Left forelimb (tissue), 1 donor: ENCODE measurements around the gene FOXF2.

Experiments used
- DNase-seq: peaks from one replicate; pipeline ENCODE4 v3.0.0-alpha.2; 2018; ENCODE audit warnings: low spot score

Gene FOXF2

DNA sequence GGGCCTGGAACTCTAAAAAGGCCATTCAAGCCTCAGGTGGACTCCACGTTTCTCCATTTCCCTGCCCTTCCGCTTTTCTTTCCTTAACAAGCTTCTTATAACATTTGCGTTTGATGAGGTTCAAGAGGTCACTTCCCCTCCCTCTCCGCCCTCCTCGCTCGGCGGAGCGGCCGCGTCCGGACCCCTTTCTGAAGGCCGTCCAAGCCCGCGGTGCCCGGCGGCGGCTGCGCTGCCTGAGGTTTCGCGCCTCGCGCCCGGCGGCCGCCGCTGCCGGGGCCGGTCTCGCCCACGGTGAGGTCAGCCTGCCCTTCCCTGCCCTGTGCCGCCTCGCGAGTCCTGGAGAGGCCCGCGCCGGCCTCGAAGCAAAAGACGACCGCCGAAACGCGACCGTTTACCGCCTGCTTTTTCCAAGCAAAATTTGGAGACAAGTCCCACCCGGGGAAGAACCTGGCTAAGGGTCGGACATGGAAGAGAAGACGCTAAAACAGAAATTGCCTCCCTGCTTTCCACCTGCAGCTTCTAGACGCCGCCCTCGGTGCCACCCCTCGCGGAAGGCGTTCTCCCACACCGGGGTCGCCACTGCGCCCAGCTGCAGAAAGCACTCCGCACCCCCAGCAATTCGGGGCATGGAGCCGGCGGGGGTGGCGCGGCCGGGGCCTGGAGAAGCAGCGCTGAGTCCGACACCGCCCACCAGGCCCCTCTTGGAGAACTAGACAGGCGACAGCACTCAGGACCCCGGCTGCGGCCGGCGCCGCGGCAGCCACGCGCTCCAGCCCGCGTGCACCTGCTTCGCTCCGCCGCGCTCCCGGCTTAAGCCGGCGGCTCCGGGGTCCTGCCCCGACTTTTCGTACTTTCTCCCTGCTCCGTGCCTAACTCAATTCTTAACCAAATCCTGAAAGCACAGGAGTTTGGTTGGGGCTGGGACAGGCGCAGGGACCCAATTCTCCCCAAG is 11.0 kb upstream of the FOXF2 start:
- DNase-seq = no peak

GRCh38 chr6:1379017-1379787 is 10.2 kb upstream of the FOXF2 start:
- DNase-seq = no peak

- no peak for DNase-seq
Measured at GRCh38 chr6:1379788-1380147, 9.6 kb upstream of the FOXF2 start.

- DNase-seq = peak; percentile 57
Measured at GRCh38 chr6:1380625-1381427, 8.6 kb upstream of the FOXF2 start.

DNA sequence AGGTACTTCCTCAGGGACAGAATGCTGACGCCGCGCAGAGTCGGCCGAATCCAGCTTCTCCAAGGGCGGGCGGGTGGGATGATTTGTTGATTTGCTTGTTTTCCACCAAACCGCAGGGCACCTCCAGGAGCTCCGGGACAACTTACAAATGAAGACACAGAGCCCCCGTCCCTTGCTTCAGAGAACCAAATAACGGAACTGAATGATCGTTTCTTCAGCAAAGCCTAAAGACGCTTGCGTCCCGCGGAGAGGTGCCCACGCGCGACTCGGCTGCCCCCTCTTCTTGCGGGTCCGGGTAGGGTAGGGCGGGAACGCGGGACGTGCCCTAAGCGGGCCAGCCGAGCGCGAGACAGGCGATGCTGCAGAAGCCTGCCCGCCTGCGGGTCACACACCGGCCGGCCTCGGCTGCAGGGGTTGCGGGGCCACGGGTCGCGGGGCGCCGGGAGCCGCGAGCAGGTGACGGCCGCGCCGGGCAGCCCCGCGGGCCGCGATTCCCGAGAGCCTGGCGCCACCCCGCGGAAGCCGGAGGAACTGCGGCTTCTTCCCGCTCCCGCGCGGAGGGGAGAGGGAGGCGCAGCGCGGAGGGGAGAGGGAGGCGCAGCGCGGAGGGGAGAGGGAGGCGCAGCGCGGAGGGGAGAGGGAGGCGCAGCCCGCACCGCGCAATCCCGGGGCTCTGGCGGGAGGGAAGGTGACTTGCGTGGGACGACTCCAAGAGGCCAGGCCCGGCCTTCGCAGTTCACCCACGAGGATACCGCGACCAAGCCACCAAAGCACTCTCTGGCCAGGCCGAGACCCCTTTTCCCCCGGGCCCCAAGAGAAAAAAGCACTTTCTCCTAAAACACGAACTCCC is 7.7 kb upstream of the FOXF2 start:
- peak; percentile 79 for DNase-seq

DNA sequence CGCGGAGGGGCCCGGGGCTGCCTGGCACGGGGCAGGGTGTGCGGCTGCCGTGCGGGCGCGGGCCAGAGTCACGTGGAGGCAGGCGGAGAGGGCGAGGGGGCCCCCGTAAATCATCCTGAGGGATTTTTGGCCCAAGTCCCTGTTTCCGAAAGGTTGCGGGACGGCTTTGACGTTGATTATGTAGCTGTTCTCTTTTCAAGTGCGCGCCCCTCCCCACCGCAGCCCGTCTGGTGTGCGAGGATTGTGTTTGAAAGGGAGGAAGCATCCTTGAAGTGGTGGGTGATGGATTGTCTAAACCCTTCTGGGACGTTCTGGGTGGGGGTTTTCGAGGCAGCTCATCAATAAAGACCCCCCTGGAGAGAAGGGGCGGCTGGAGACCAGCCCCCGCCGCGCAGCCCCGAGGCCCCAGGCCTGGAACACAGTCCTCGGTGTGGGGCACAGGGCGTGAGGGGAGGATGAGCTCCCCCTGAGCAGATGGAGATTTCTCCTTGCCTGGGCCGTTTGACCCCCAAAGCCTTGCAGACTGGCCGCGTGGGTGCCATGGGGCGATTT is 7.0 kb upstream of the FOXF2 start:
- DNase-seq = peak; percentile 60

DNA sequence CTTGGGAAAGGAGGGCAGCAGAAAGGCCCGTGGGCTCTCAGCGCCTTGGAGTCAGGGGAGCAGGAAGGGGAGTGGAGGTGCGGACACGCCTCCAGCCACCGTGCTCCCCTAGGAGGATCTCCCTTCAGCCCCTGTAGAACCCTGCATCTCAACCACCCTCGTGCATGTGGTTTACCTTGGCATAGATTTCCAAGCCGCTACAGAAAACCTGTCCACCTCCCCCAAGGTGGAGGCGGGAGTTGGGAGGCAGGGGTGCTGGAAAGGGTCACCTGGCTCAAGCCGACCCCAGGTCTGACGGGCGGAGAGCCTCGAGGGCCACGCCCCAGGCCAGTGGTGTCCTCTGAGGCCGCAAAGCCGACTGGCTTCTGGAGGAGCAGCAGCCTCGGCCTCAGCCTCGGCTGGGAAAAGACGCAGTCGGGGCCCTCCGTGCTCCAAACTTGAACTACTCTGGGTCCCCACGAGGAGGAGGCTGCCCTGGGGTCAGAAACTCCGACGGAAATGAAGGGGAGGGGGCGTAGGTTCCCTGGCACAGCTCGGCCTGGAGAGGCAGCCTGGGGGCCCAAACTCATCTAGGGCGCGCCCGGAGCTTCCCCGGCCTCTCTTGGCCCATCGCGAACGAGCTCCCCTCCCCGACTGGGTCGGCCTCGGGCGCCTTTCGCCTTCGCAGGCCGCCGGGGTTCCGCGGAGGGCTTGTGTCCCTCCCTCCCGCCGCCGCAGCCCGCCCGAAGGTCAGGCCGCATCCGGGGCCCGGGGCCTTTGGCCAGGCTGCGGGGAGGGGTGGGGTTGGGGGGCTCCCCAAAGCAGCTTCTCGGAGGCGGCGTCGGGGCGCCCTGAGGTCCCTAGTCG is 6.3 kb upstream of the FOXF2 start:
- DNase-seq = peak; percentile 58

- DNase-seq = peak; percentile 54
Measured at GRCh38 chr6:1383729-1384548, 5.4 kb upstream of the FOXF2 start.

- DNase-seq = peak; percentile 65
Measured at GRCh38 chr6:1384549-1385128, 4.7 kb upstream of the FOXF2 start.

- peak; percentile 60 for DNase-seq
Measured at GRCh38 chr6:1385129-1386037, 4.0 kb upstream of the FOXF2 start.

- DNase-seq = peak; percentile 26
Measured at GRCh38 chr6:1386038-1386709, 3.2 kb upstream of the FOXF2 start.

- DNase-seq = peak; percentile 36
Measured at GRCh38 chr6:1387538-1387875, 1.9 kb upstream of the FOXF2 start.

GRCh38 chr6:1387876-1388629 is 1.3 kb upstream of the FOXF2 start:
- peak; percentile 48 for DNase-seq

- peak; percentile 41 for DNase-seq
Measured at GRCh38 chr6:1388630-1389368, 577 bp upstream of the FOXF2 start.

DNA sequence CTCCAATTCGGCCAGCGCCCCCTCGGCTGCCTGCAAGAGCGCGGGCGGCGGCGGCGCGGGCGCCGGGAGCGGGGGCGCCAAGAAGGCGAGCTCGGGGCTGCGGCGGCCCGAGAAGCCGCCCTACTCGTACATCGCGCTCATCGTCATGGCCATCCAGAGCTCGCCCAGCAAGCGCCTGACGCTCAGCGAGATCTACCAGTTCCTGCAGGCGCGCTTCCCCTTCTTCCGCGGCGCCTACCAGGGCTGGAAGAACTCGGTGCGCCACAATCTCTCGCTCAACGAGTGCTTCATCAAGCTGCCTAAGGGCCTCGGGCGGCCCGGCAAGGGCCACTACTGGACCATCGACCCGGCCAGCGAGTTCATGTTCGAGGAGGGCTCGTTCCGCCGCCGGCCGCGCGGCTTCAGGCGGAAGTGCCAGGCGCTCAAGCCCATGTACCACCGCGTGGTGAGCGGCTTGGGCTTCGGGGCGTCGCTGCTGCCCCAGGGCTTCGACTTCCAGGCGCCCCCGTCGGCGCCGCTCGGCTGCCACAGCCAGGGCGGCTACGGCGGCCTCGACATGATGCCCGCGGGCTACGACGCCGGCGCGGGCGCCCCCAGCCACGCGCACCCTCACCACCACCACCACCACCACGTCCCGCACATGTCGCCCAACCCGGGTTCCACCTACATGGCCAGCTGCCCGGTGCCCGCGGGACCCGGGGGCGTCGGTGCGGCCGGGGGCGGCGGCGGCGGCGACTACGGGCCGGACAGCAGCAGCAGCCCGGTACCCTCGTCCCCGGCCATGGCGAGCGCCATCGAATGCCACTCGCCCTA is 963 bp downstream of the FOXF2 start:
- DNase-seq = no peak
